ENCODE data around the gene ABCC10.
A peak's percentile ranks its signal among the peaks of the same experiment; 100 is the strongest.

- TF ChIP-seq POLR2A (IDR thresholded peaks at IDR 0.05): peak; percentile 72
- TF ChIP-seq CTCF (IDR thresholded peaks at IDR 0.05): peak; percentile 32 to 47 (median 44)
These were observed at the start of gene ABCC10 for GRCh38 chr6:43427406-43428111.
